ENCODE measurements around the gene TNNT2. TPM values are rescaled to one million over a fixed set of nuclear protein-coding genes. Genes with fewer than 3 reads are reported as not detected.

TNNT2 gene
- total and polyA plus RNA-seq, 2 donors from 2014 or later, result 2.1 to 117 TPM

DNA sequence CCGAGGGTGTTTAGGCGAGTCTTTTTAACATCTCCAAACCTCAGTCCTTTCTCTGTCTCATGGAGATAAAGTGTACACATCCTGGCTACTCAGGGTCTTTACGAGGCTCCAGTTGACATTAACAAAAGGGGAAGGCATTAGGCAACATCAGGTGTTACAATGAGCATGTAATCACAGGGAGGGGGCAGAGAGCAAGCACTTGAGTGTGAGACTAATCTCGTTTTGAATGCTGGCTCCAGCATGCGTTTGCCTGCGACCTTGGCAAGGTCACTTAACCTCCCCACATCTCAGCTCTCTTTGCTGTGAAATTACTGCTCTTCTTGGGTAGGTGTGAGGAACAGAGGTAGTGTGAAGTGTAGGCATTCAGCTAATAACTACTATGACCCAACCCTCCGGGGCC, 3.1 kb downstream of the TNNT2 start:
- TF ChIP-seq, protein P1, sequence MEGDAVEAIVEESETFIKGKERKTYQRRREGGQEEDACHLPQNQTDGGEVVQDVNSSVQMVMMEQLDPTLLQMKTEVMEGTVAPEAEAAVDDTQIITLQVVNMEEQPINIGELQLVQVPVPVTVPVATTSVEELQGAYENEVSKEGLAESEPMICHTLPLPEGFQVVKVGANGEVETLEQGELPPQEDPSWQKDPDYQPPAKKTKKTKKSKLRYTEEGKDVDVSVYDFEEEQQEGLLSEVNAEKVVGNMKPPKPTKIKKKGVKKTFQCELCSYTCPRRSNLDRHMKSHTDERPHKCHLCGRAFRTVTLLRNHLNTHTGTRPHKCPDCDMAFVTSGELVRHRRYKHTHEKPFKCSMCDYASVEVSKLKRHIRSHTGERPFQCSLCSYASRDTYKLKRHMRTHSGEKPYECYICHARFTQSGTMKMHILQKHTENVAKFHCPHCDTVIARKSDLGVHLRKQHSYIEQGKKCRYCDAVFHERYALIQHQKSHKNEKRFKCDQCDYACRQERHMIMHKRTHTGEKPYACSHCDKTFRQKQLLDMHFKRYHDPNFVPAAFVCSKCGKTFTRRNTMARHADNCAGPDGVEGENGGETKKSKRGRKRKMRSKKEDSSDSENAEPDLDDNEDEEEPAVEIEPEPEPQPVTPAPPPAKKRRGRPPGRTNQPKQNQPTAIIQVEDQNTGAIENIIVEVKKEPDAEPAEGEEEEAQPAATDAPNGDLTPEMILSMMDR (IDR thresholded peaks at IDR 0.05; ENCODE audit: borderline replicate concordance, extremely low read depth, insufficient read depth), result no peak
- FAIRE-seq (no peak), DNase-seq (no peak)
- intact Hi-C loops (cut with DNase I), result no loop called here
- no peaks in the 10 kb centered on the region for H3K27me3 ChIP-seq (ENCODE audit: control insufficient read depth, insufficient read depth, low read length)
- no peaks in the 10 kb centered on the region for H3K9me3 ChIP-seq (ENCODE audit: control insufficient read depth in 2 of 3, insufficient read depth in 1 of 3, low read length in 3 of 3)
- H3K9ac ChIP-seq (ENCODE audit: low read length in 3 of 3), result no peak overlapping the region
- no peak overlapping the region for H3K4me3 ChIP-seq (ENCODE audit: low read length in 3 of 3)
- no peaks in the 10 kb centered on the region for H3K4me1 ChIP-seq (ENCODE audit: control insufficient read depth in 2 of 3, insufficient read depth in 2 of 3, low read depth in 1 of 3, low read length in 3 of 3)
- no peaks in the 10 kb centered on the region for H3K36me3 ChIP-seq (ENCODE audit: control insufficient read depth in 2 of 3, insufficient read depth in 3 of 3, low read length in 3 of 3)
- no peak overlapping the region for H3K27ac ChIP-seq (ENCODE audit: low read depth in 2 of 2, low read length in 2 of 2)

DNA sequence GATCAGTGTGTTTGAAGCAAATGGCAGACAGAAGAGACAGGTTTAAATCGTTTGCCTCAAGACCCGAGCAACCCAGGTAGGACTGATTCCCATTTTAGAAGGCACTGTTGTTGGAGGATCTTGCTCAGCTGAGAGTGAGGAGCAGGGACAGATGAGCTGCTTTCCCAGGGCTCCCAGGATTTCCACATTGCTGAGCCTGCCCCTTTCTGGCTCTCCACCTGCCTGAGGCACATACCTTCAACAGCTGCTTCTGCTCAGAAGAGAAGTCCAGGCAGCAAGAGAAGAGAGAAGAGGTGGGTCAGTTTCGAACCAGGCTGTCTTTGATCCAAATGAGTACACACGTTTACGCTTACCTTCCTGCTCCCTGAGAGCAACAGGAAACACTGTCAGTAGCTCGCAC, 5.7 kb downstream of the TNNT2 start:
- TF ChIP-seq, protein P1 (IDR thresholded peaks at IDR 0.05; ENCODE audit: borderline replicate concordance, extremely low read depth, insufficient read depth), result no peak
- Histone ChIP-seq H3K27ac (ENCODE audit: low read depth in 2 of 2, low read length in 2 of 2) (no peak overlapping the region), H3K4me3 (ENCODE audit: low read length in 3 of 3) (no peak overlapping the region), H3K4me1 (ENCODE audit: control insufficient read depth in 2 of 3, insufficient read depth in 2 of 3, low read depth in 1 of 3, low read length in 3 of 3) (no peaks in the 10 kb centered on the region), H3K9ac (ENCODE audit: low read length in 3 of 3) (no peak overlapping the region), H3K36me3 (ENCODE audit: control insufficient read depth in 2 of 3, insufficient read depth in 3 of 3, low read length in 3 of 3) (no peaks in the 10 kb centered on the region), H3K27me3 (ENCODE audit: control insufficient read depth, insufficient read depth, low read length) (no peaks in the 10 kb centered on the region), H3K9me3 (ENCODE audit: control insufficient read depth in 2 of 3, insufficient read depth in 1 of 3, low read length in 3 of 3) (no peaks in the 10 kb centered on the region)
- FAIRE-seq, result no peak
- peak in 2 of 5 donors; percentile 34 to 43 for DNase-seq
- intact Hi-C loops (cut with DNase I), result no loop called here

DNA sequence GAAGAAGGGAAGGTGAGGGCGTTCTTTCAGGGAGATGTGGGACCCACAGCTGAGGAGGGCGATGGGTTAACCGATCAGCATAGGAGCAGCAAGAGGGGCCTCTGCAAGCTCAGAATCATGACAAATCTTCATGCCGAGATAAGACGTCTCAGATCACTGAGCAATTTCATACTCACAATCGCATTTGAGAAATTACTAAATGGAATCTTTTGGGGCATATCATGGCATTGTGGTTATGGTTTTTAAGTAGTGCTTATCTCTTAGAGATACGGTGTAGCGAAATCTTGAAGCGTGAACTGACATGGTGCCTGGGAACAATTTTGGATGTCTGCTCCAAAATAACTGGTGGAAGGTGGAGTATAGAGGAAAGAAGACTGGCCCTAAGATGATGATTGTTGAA, 6.2 kb downstream of the TNNT2 start:
- FAIRE-seq, result no peak
- intact Hi-C loops (cut with DNase I), result no loop called here
- Histone ChIP-seq H3K9ac (ENCODE audit: low read length in 3 of 3) (no peak overlapping the region), H3K4me1 (ENCODE audit: control insufficient read depth in 2 of 3, insufficient read depth in 2 of 3, low read depth in 1 of 3, low read length in 3 of 3) (no peaks in the 10 kb centered on the region), H3K4me3 (ENCODE audit: low read length in 3 of 3) (no peak overlapping the region), H3K36me3 (ENCODE audit: control insufficient read depth in 2 of 3, insufficient read depth in 3 of 3, low read length in 3 of 3) (no peaks in the 10 kb centered on the region), H3K9me3 (ENCODE audit: control insufficient read depth in 2 of 3, insufficient read depth in 1 of 3, low read length in 3 of 3) (no peaks in the 10 kb centered on the region), H3K27ac (ENCODE audit: low read depth in 2 of 2, low read length in 2 of 2) (no peak overlapping the region), H3K27me3 (ENCODE audit: control insufficient read depth, insufficient read depth, low read length) (no peaks in the 10 kb centered on the region)
- TF ChIP-seq, protein P1 (IDR thresholded peaks at IDR 0.05; ENCODE audit: borderline replicate concordance, extremely low read depth, insufficient read depth), result no peak
- DNase-seq, result no peak

DNA sequence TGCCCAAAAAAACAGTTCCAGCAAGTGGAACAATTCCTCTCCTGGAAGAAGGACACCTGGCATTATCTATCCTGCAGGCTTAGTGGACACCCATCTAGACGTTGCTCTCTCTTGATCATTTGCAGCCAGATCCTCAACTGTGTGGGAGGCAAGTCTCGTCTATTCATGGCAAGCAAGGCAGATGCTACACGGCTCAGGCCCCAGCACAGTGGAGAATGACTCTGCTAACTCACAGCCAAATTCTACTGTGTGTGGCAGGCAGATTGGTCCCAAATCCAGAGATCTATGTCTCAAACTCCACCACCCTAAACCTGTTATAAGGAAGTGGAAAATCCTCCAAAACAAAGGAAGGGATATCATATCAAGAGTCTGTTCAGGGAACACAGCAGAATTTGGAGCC, 7.0 kb downstream of the TNNT2 start:
- Histone ChIP-seq H3K36me3 (ENCODE audit: control insufficient read depth in 2 of 3, insufficient read depth in 3 of 3, low read length in 3 of 3) (no peaks in the 10 kb centered on the region), H3K4me1 (ENCODE audit: control insufficient read depth in 2 of 3, insufficient read depth in 2 of 3, low read depth in 1 of 3, low read length in 3 of 3) (no peaks in the 10 kb centered on the region), H3K9ac (ENCODE audit: low read length in 3 of 3) (no peak overlapping the region), H3K27me3 (ENCODE audit: control insufficient read depth, insufficient read depth, low read length) (no peaks in the 10 kb centered on the region), H3K4me3 (ENCODE audit: low read length in 3 of 3) (no peak overlapping the region), H3K27ac (ENCODE audit: low read depth in 2 of 2, low read length in 2 of 2) (no peak overlapping the region), H3K9me3 (ENCODE audit: control insufficient read depth in 2 of 3, insufficient read depth in 1 of 3, low read length in 3 of 3) (no peaks in the 10 kb centered on the region)
- TF ChIP-seq, protein P1 (IDR thresholded peaks at IDR 0.05; ENCODE audit: borderline replicate concordance, extremely low read depth, insufficient read depth), result no peak
- FAIRE-seq, result no peak
- intact Hi-C loops (cut with DNase I), result no loop called here
- no peak for DNase-seq

All from kidney (tissue), 14 donors.